SKM-1 (cell line): ENCODE results near the gene SMARCAD1.
"Not testable (repeated sequence)": the region's sequence is repeated elsewhere in the genome, so short reads cannot be mapped to it uniquely, and the experiment has no call there.

Experiments
- DNase-seq: peaks from one replicate; lab custom pipeline; 2025; ENCODE audit not compliant: unreplicated experiment; lab: John Stamatoyannopoulos, UW

Gene SMARCAD1

GRCh38 chr4:94285666-94286065 lies 78.0 kb downstream of the SMARCAD1 start:
- DNase-seq = no peak

GRCh38 chr4:94290245-94290644 lies 82.6 kb downstream of the SMARCAD1 start:
- no peak for DNase-seq

- DNase-seq = not testable (repeated sequence)
These were observed 86.3 kb downstream of the SMARCAD1 start for GRCh38 chr4:94293981-94294380.

- not testable (repeated sequence) for DNase-seq
These were observed 87.8 kb downstream of the SMARCAD1 start for GRCh38 chr4:94295473-94295872.

- DNase-seq = no peak
These were observed 91.1 kb downstream of the SMARCAD1 start for GRCh38 chr4:94298725-94299252.

- DNase-seq = no peak
These were observed 94.5 kb downstream of the SMARCAD1 start for GRCh38 chr4:94302191-94302590.

- no peak for DNase-seq
These were observed 96.8 kb downstream of the SMARCAD1 start for GRCh38 chr4:94304365-94304971.

GRCh38 chr4:94305466-94306225 lies 98.0 kb downstream of the SMARCAD1 start:
- DNase-seq = no peak

- no peak for DNase-seq
These were observed 99.0 kb downstream of the SMARCAD1 start for GRCh38 chr4:94306713-94307112.

GRCh38 chr4:94307231-94307871 lies 99.7 kb downstream of the SMARCAD1 start:
- no peak for DNase-seq

- DNase-seq = not testable (repeated sequence)
These were observed 112.3 kb downstream of the SMARCAD1 start for GRCh38 chr4:94319927-94320326.

- no peak for DNase-seq
These were observed 118.2 kb downstream of the SMARCAD1 start for GRCh38 chr4:94325835-94326234.

- no peak for DNase-seq
These were observed 122.3 kb downstream of the SMARCAD1 start for GRCh38 chr4:94329933-94330332.

- DNase-seq = no peak
These were observed 125.4 kb downstream of the SMARCAD1 start for GRCh38 chr4:94332983-94333590.

GRCh38 chr4:94333866-94334265 lies 126.2 kb downstream of the SMARCAD1 start:
- DNase-seq = no peak

GRCh38 chr4:94334476-94334875 lies 126.8 kb downstream of the SMARCAD1 start:
- DNase-seq = no peak

GRCh38 chr4:94334962-94335361 lies 127.3 kb downstream of the SMARCAD1 start:
- DNase-seq = no peak

- DNase-seq = no peak
These were observed 128.6 kb downstream of the SMARCAD1 start for GRCh38 chr4:94336303-94336702.

GRCh38 chr4:94336791-94337190 lies 129.1 kb downstream of the SMARCAD1 start:
- DNase-seq = not testable (repeated sequence)

GRCh38 chr4:94338681-94339351 lies 131.2 kb downstream of the SMARCAD1 start:
- DNase-seq = no peak

- DNase-seq = no peak
These were observed 132.1 kb downstream of the SMARCAD1 start for GRCh38 chr4:94339779-94340178.
